Ramos (cell line): Measurements from ENCODE around the gene CCP110.

ENCODE experiments used
- in situ Hi-C: fragments of 300-500 bp; cut with MboI; formaldehyde crosslinking; loops from one replicate; pipeline ENCODE4 v1.14.3; 2022; ENCODE audit warnings: low sequenced_read_pairs; ENCODE audit not compliant: unreplicated experiment

CCP110 gene

DNA sequence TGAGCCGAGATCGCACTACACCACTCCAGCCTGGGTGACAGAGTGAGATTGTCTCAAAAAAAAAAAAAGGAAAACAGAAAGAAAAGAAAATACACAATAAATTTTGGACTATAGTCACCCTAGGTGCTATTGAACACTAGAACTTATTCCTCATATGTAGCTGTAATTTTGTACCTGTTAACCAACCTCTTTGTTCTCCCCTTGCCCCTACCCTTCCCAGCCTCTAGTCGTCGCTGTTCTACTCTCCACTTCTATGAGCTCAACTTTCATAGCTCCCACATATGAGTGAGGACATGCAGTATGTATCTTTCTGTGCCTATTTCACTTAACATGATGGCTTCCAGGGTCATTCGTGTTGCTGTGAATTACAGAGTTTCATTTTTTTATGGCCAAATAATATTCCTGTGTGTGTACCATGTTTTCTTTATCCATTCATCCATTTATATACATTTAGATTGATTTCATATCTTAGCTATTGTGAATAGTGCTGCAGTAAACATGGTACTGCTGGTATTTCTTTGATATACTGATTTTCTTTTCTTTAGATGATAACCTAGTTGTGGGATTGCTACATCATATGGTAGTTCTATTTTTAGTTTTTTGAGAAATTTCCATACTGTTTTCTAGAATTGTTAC lies 60.0 kb downstream of the CCP110 start:
- in situ Hi-C loops: no loop called here

DNA sequence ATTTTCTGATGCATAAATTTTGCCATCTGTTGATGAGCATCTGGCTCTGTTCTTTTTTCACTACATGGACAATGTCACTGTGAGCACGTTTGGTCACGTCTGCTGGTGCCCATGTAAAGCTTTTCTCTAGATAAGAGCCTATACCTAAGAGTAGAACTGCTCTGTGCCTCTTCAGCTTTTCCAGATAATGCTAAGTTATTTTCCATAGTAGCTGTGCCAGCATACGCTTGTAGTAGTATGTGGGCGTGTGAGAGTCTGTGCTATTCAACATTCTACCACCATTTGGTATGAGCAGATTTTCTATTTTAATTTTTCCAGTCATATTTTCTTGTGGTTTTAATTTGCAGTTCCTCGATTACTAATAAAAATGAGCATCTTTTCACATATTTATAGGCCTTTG lies 64.9 kb downstream of the CCP110 start:
- in situ Hi-C loops: no loop called here

DNA sequence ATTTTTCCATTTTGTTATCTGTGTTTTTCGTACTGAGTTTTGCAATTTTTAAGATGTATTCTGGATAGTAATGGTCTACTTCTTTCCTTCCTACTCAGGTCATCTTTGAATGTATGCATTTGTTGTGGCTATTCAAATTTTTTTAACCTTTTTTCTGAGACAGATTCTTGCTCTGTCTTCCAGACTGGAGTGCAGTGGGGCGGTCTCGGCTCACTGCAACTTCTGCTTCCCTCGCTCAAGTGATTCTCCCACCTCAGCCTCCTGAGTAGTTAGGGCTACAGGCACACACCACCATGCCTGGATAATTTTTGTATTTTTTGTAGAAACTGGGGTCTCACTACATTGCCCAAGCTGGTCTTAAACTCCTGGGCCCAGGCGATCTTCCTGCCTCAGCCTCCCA lies 65.4 kb downstream of the CCP110 start:
- in situ Hi-C loops: no loop called here

DNA sequence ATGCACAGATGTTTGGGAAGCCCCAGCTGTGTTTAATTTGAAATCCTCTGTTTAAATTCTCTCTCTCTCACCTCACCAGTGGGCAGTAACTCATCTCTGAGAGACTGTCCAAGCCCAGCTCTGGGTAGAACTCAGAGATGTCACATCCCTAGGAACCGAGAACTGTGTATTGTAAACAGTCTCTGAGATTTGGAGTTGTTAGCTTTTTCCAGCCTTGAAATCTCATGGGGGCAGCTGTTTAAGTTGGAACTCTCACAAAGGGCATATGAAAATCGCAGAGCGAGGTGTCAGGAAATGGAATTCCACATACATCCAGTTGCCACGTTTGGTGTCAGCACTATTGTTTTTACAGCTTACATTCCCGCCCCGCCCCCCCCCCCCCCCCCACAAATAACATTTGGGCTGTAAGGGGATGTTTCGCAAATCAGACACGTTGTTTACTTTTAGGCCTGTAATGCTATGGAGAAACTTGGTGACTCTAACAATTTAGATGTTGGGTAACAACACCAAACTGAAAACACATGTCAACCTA lies 66.1 kb downstream of the CCP110 start:
- in situ Hi-C loops: no loop called here

DNA sequence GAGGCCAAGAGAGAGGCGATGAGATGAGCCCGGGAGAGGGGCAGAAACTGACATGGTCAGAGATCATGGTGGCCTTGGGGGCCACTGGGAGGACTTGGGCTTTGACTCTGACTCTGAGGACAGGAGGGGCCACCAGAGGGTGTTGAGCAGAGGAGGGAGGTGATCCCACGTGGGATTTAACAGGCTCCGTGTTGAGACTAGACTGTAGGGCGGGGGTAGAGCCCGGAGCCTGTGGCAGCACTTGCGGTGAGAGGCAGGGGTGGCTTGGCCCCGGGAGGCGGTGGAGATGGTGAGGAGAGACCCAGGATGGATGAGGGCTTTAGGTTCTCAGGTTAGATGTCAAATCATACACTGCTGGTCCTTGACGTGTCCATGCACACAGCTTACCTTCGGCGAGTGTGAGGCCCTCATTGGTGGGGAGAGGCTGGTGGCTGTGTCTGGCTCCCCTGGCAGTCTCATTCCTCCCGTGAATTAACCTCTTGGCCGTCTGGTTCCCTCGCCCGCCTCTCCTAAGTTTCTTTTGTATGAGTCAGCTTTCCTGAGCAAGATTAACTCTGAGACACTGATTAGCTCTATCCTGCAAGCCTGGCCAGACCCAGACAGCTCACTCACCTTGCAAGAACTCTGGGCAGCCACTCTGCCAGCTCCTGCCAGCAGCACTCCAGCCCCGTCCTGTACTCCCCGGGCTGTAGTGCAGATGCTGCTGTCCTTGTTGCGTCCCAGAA lies 71.5 kb downstream of the CCP110 start:
- in situ Hi-C loops: no loop called here

DNA sequence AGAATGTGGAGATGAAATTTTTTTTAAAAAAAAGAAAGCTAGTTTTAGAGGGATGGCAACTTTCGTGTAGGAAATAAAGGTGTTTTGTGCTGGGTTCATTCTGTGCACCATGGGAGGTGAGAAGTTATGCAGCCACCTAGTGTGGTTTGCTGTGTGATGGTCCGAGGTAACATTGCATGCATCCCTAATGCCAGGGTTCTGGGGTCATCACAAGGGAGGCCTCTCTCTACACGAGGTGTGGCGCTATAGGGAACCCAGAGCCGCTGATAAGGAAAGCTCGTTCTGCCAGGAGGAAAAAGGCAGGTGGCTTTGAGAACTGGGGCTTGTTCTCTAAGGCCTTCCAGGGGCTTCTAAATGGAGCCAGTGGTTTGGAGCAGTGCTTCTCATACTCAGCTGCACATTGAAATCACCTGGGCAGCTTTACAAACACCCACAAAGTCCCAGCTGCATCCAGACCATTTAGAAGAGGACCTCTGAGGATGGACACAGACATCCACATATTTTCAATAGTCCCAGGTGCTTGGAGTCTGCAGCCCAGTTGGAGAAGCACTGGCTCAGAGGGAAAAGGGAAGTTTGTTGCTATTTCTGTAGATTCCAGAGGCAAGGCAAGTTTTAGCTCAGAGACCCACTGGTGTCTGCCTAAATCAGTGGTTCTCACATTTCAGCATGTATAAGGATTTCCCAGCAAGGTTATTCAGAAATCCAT lies 75.2 kb downstream of the CCP110 start:
- in situ Hi-C loops: no loop called here

DNA sequence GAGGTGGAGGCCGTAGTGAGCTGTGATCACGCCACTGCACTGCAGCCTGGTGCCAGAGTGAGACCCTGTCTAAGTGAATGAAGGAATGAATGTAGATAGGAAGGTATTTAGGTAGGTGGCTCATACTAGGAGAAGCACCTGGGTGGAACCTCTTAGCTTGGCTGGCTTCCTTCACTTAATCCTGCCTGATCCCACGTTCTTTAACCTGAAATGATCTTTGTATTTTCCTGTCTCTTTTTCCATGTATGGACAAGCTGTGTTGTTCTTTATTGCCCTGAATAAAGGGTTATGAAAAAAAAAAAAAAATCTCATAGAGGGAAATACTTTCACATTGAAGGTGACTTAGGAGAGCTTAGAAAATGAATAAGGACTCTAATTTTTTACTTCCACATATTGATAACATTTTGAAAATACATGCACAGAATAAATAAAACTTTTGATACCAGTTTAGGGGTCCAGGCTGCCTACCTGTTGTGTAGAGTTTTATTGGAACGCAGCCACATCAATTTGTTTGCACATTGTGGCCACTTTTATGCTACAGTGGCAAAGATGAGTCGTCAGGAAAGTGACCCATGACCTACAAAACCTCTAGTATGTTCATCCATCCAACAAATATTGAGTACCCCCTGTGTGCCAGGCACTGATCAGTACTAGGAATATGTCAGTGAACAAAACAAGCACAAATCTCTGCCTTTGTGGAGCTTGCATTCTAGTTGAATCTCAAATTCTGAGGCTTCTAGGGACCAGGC lies 76.4 kb downstream of the CCP110 start:
- in situ Hi-C loops: loop anchor here (10.0 kb wide), 1 partner anchor 285 kb away; the partner anchor contains the start of gene GPRC5B

DNA sequence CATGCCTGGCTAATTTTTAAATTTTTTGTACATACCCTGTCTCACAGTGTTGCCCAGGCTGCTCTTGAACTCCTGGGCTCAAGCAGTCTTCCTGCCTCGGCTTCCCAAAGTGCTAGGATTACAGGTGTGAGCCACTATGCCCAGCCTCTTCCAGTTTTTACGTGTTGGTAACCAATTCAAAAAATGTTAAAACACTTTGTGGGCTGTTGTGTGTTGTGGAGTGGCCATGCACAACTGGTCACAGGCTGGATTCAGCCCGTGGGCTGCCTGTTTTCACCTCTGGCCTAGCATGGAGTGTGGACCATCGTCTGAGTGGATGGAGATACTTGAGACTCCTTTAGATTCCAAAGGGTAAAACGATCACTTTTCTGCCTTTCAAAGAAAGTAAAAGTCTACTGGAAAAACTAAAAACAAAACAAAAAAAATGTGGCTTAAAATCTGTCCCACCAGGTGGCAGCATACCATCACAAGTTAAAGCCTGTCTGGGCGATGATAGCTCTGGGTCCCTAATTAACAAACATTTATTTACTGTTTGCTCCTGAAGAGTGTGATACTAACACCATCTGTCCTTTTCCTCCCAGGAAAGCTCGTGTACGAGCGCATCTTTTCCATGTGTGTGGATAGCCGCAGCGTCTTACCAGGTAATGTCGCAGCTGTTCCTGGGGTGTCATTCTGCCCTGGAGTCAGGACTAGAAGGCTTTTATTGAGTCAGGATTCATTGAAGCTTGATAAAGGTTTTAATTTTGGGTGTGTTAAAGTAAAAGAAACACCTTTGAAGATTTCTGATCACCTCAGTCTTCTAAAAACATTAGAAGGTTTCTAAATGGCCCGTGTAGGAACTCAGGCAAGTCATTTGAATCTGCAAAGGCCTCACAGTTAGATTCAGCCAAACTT lies 77.6 kb downstream of the CCP110 start:
- in situ Hi-C loops: loop anchor here (10.0 kb wide), 1 partner anchor 283 kb away; the partner anchor contains the start of gene GPRC5B
